H9 (cell line): ENCODE results near the gene TCF4. TPM values are rescaled to one million over a fixed set of nuclear protein-coding genes. Genes with fewer than 3 reads are reported as not detected.

ENCODE experiments used
- DNase-seq: peaks from one replicate; pipeline ENCODE4 v3.0.0-alpha.2; 2017
- H2AFZ ChIP-seq: one replicate; pipeline ENCODE4 v1.6.1; 2013; ENCODE audit warnings: mild to moderate bottlenecking, low read length, control low read depth, moderate library complexity
- H2AK5ac ChIP-seq: 2 replicates; pipeline ENCODE4 v1.6.1; 2013; ENCODE audit warnings: low read length, control low read depth, mixed read lengths; ENCODE audit not compliant: insufficient read length
- H2BK120ac ChIP-seq: one replicate; pipeline ENCODE4 v1.6.1; 2013; ENCODE audit warnings: low read depth, mild to moderate bottlenecking, low read length, control low read depth, inconsistent platforms; ENCODE audit not compliant: poor library complexity, severe bottlenecking
- H2BK12ac ChIP-seq: 2 replicates; pipeline ENCODE4 v1.6.1; 2013; ENCODE audit warnings: low read length, control low read depth, mixed read lengths, low read depth; ENCODE audit not compliant: insufficient read length
- H2BK15ac ChIP-seq: 2 replicates; pipeline ENCODE4 v1.6.1; 2013; ENCODE audit warnings: low read depth, low read length, control low read depth
- H2BK20ac ChIP-seq: one replicate; pipeline ENCODE4 v1.6.1; 2013; ENCODE audit warnings: low read depth, mild to moderate bottlenecking, low read length, control low read depth, inconsistent platforms; ENCODE audit not compliant: poor library complexity, severe bottlenecking
- H2BK5ac ChIP-seq: 2 replicates; pipeline ENCODE4 v1.6.1; 2013; ENCODE audit warnings: low read length, control low read depth, mixed read lengths; ENCODE audit not compliant: insufficient read length
- H3K14ac ChIP-seq: 2 replicates; pipeline ENCODE4 v1.6.1; 2013; ENCODE audit warnings: low read length, control low read depth; ENCODE audit not compliant: insufficient read depth
- H3K18ac ChIP-seq: 2 replicates; pipeline ENCODE4 v1.6.1; 2013; ENCODE audit warnings: low read depth, mild to moderate bottlenecking, mixed read lengths, low read length, control low read depth; ENCODE audit not compliant: insufficient read length
- H3K23ac ChIP-seq: 2 replicates; pipeline ENCODE4 v1.6.1; 2013; ENCODE audit warnings: low read length, control low read depth, mixed read lengths, low read depth; ENCODE audit not compliant: insufficient read length
- H3K23me2 ChIP-seq: 2 replicates; pipeline ENCODE4 v1.6.1; 2013; ENCODE audit warnings: low read depth, mild to moderate bottlenecking, mixed read lengths, low read length, control low read depth; ENCODE audit not compliant: insufficient read length, poor library complexity, severe bottlenecking
- H3K27ac ChIP-seq: 2 replicates; pipeline ENCODE4 v1.5.1; 2013; ENCODE audit warnings: low read length, control low read depth, mixed read lengths, low read depth; ENCODE audit not compliant: insufficient read length
- H3K27me3 ChIP-seq: 2 replicates; pipeline ENCODE4 v1.6.1; 2013; ENCODE audit warnings: low read length, control low read depth, inconsistent platforms; ENCODE audit not compliant: insufficient read depth
- H3K4ac ChIP-seq: 2 replicates; pipeline ENCODE4 v1.6.1; 2013; ENCODE audit warnings: low read depth, mild to moderate bottlenecking, control low read depth, inconsistent platforms, low read length, moderate library complexity
- H3K4me1 ChIP-seq: 2 replicates; pipeline ENCODE4 v1.6.1; 2013; ENCODE audit warnings: low read length, control low read depth, inconsistent platforms; ENCODE audit not compliant: insufficient read depth
- H3K4me2 ChIP-seq: 2 replicates; pipeline ENCODE4 v1.6.1; 2013; ENCODE audit warnings: low read length, control low read depth, mixed read lengths; ENCODE audit not compliant: insufficient read length, insufficient read depth
- H3K56ac ChIP-seq: 2 replicates; pipeline ENCODE4 v1.6.1; 2013; ENCODE audit warnings: low read depth, mild to moderate bottlenecking, mixed read lengths, low read length, control low read depth; ENCODE audit not compliant: insufficient read length
- H3K79me1 ChIP-seq: 2 replicates; pipeline ENCODE4 v1.6.1; 2013; ENCODE audit warnings: low read depth, mild to moderate bottlenecking, moderate library complexity, low read length, control low read depth, inconsistent platforms; ENCODE audit not compliant: insufficient read depth, poor library complexity, severe bottlenecking
- H3K79me2 ChIP-seq: 2 replicates; pipeline ENCODE4 v1.6.1; 2013; ENCODE audit warnings: low read length, control low read depth, inconsistent platforms; ENCODE audit not compliant: insufficient read depth
- H3K9ac ChIP-seq: 2 replicates; pipeline ENCODE4 v1.6.1; 2013; ENCODE audit warnings: low read length, control low read depth, mixed read lengths; ENCODE audit not compliant: insufficient read length; ENCODE audit errors: extremely low read depth
- H3K9me3 ChIP-seq: one replicate; pipeline ENCODE4 v1.6.1; 2013; ENCODE audit warnings: low read depth, low read length, inconsistent platforms; ENCODE audit not compliant: control insufficient read depth
- H3T11ph ChIP-seq: one replicate; pipeline ENCODE4 v1.6.1; 2013; ENCODE audit warnings: mild to moderate bottlenecking, low read length, control low read depth, inconsistent platforms
- H4K20me1 ChIP-seq: one replicate; pipeline ENCODE4 v1.6.1; 2013; ENCODE audit not compliant: control insufficient read depth, insufficient read length, insufficient read depth
- H4K5ac ChIP-seq: 2 replicates; pipeline ENCODE4 v1.6.1; 2013; ENCODE audit warnings: low read depth, mild to moderate bottlenecking, mixed read lengths, low read length, control low read depth; ENCODE audit not compliant: insufficient read length
- H4K8ac ChIP-seq: replicated peaks from 2 replicates; pipeline ENCODE4 v1.6.1; 2013; ENCODE audit warnings: low read length, control low read depth, mixed read lengths, low read depth; ENCODE audit not compliant: insufficient read length
- H4K91ac ChIP-seq: 2 replicates; pipeline ENCODE4 v1.6.1; 2013; ENCODE audit warnings: low read depth, mild to moderate bottlenecking, moderate library complexity, mixed read lengths, low read length, control low read depth; ENCODE audit not compliant: insufficient read length
- H3K27ac Mint-ChIP-seq, 3 experiments: 2 replicates in 2 of 3; 3 replicates in 1 of 3; pipeline ENCODE4 v1.8.0; 2020 to 2021; ENCODE audit warnings: mixed read lengths in 3 of 3, mild to moderate bottlenecking in 1 of 3, moderate library complexity in 1 of 3
- H3K27me3 Mint-ChIP-seq: 2 replicates; pipeline ENCODE4 v1.8.0; 2021; ENCODE audit warnings: low read depth, mild to moderate bottlenecking, moderate library complexity, mixed read lengths
- H3K36me3 Mint-ChIP-seq, 3 experiments: 2 replicates in 2 of 3; 3 replicates in 1 of 3; pipeline ENCODE4 v1.8.0; 2020 to 2021; ENCODE audit warnings: low read depth in 3 of 3, mixed read lengths in 3 of 3; ENCODE audit not compliant: insufficient read depth in 1 of 3
- H3K4me1 Mint-ChIP-seq, 2 experiments: 2 replicates each; pipeline ENCODE4 v1.8.0; 2020; ENCODE audit warnings: mixed read lengths in 2 of 2
- H3K4me3 Mint-ChIP-seq, 2 experiments: 2 replicates in 1 of 2; 3 replicates in 1 of 2; pipeline ENCODE4 v1.8.0; 2020 to 2021; ENCODE audit warnings: mild to moderate bottlenecking in 2 of 2, mixed read lengths in 2 of 2, moderate library complexity in 1 of 2
- H3K9me3 Mint-ChIP-seq, 2 experiments: 2 replicates in 1 of 2; 3 replicates in 1 of 2; pipeline ENCODE4 v1.8.0; 2020; ENCODE audit warnings: mild to moderate bottlenecking in 2 of 2, mixed read lengths in 2 of 2, moderate library complexity in 1 of 2
- WGBS: extraction: QIAGEN DNeasy Blood & Tissue Kit; methylation state at CpG from one replicate; pipeline ENCODE4 v1.1.7; 2013; ENCODE audit warnings: missing lambda C conversion rate, low lambda C conversion rate, mixed read lengths; ENCODE audit not compliant: insufficient read length; ENCODE audit errors: extremely low coverage; 5-methylcytosine and 5-hydroxymethylcytosine counted together
- total RNA-seq: library from RNA; stranded (reverse); gene quantifications from 2 replicates; pipeline ENCODE4 v1.2.1, GENCODE V29; 2021
- TF ChIP-seq, protein P1 (sequence below): fragments of 200-600 bp; sonication (generic); conservative IDR thresholded peaks from 3 replicates; pipeline ENCODE4 v1.8.0; 2021; ENCODE audit warnings: antibody characterized with exemption, mild to moderate bottlenecking

TCF4 gene
- total RNA-seq, 1 experiment from 2014 or later: 99.4 TPM

DNA sequence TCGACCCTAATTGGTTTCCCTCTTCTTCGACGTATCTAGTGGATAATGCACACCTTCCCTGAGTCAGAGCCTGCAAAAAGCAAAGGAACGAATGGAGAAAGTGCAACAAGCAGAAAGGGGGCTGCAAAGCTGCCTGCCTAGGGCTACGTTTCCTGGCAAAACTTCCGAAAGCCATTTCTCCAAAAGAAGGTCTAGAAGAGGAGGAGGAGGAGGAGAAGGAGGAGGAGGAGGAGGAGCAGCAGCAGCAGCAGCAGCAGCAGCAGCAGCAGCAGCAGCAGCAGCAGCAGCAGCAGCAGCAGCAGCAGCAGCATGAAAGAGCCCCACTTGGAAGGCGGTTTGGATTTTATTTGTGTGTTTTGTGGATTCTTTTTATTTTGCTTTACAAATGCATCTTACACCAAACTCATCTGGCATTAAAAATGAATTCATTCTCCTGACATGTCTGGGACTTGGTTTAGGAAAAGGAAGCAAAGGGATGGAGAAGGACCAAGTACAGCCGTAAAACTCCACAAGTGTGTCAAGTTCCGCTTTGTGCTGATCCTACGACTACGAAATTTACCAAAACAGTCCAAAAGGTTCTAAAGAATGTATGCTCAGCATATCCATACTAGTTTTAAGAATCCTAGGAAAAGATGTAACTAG, 2.0 kb downstream of the TCF4 start:
- peak overlapping the region; percentile 86 to 95 for H3K4me3 Mint-ChIP-seq
- Histone ChIP-seq H3K4me1 (peaks cover 7% of the 10 kb centered on the region; the same call in 1 of the 2 replicates), H4K5ac (no peak overlapping the region), H2AFZ (no peak overlapping the region), H4K20me1 (no peaks in the 10 kb centered on the region), H3K56ac (no peak overlapping the region), H3K18ac (no peak overlapping the region), H3K14ac (no peak overlapping the region), H3K79me2 (peaks cover 5% of the 10 kb centered on the region; the same call in 1 of the 2 replicates), H3K23me2 (peaks cover 11% of the 10 kb centered on the region), H3K9ac (peak overlapping the region; percentile 55), H2AK5ac (no peak overlapping the region), H2BK5ac (no peak overlapping the region), H2BK15ac (no peak overlapping the region), H3T11ph (no peak overlapping the region), H3K23ac (no peak overlapping the region), H3K27me3 (no peaks in the 10 kb centered on the region), H3K79me1 (no peaks in the 10 kb centered on the region), H3K27ac (peak overlapping the region; percentile 27), H2BK20ac (no peak overlapping the region), H4K8ac (no peak overlapping the region), H3K4ac (no peak overlapping the region), H4K91ac (no peak overlapping the region), H2BK12ac (no peak overlapping the region), H3K4me2 (peak overlapping the region; percentile 43), H2BK120ac (no peak overlapping the region), H3K9me3 (no peaks in the 10 kb centered on the region)
- H3K4me1 Mint-ChIP-seq: peaks cover 56 to 60% of the 10 kb centered on the region in 2 experiments
- no peaks in the 10 kb centered on the region for H3K27me3 Mint-ChIP-seq
- no CpG with 5 or more reads among the region's 11 CpGs for WGBS
- peak overlapping the region; percentile 89 to 96 (median 94) for H3K27ac Mint-ChIP-seq
- H3K36me3 Mint-ChIP-seq: peaks cover 9 to 25% (median 20%) of the 10 kb centered on the region in 3 experiments; a peak in 6 of 7 replicates
- peak; percentile 32 for DNase-seq
- TF ChIP-seq, protein P1, sequence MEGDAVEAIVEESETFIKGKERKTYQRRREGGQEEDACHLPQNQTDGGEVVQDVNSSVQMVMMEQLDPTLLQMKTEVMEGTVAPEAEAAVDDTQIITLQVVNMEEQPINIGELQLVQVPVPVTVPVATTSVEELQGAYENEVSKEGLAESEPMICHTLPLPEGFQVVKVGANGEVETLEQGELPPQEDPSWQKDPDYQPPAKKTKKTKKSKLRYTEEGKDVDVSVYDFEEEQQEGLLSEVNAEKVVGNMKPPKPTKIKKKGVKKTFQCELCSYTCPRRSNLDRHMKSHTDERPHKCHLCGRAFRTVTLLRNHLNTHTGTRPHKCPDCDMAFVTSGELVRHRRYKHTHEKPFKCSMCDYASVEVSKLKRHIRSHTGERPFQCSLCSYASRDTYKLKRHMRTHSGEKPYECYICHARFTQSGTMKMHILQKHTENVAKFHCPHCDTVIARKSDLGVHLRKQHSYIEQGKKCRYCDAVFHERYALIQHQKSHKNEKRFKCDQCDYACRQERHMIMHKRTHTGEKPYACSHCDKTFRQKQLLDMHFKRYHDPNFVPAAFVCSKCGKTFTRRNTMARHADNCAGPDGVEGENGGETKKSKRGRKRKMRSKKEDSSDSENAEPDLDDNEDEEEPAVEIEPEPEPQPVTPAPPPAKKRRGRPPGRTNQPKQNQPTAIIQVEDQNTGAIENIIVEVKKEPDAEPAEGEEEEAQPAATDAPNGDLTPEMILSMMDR: no peak
- no peaks in the 10 kb centered on the region for H3K9me3 Mint-ChIP-seq
